ENCODE data around the gene PNMA5. TPM values are rescaled to one million over a fixed set of nuclear protein-coding genes. Genes with fewer than 3 reads are reported as not detected.

Gene PNMA5
- polyA plus RNA-seq (2012; rRNA removed): not detected in 2 replicates
- not detected in 2 replicates for polyA plus RNA-seq (2012; cell fraction: cytosol; rRNA removed)
- polyA plus RNA-seq (2012; cell fraction: nucleus; rRNA removed): 0.05 TPM in 1 of 2 replicates, not detected in the other

GRCh38 chrX:152993933-152994332 lies at the start of gene PNMA5:
TSS of gene PNMA5 (minus strand) at chrX:152994116. CDS start at chrX:152991598, 2,518 bp downstream.
- no peak within 1 kb of the TSS for H3K4me2 ChIP-seq
- H3K27ac ChIP-seq (ENCODE audit: low read depth in 2 of 2, low read length in 1 of 2): no peak within 1 kb of the TSS
- H4K20me1 ChIP-seq (ENCODE audit: insufficient read depth): no peaks in the 10 kb centered on the region
- POLR2A ChIA-PET: no interaction called here
- no peaks in the 10 kb centered on the region for H3K4me1 ChIP-seq (ENCODE audit: control insufficient read depth in 1 of 2, insufficient read depth in 2 of 2, low read depth in 1 of 2, low read length in 1 of 2)
- no peaks in the 10 kb centered on the region for H3K79me2 ChIP-seq (ENCODE audit: insufficient read depth)
- CTCF ChIA-PET: no interaction called here
- TF ChIP-seq NRF1 (IDR thresholded peaks at IDR 0.05; ENCODE audit: low read depth, low read length) (no peak), FOXJ3 (CRISPR knock-in tag; IDR thresholded peaks at IDR 0.05) (no peak), RCOR1 (IDR thresholded peaks at IDR 0.05; ENCODE audit: low read length) (no peak), TAF1 (IDR thresholded peaks at IDR 0.05; ENCODE audit: borderline replicate concordance, low read depth, low read length) (no peak), TEAD4 (IDR thresholded peaks at IDR 0.05; ENCODE audit: borderline replicate concordance, insufficient read depth) (no peak), PBX3 (IDR thresholded peaks at IDR 0.05) (no peak), USF1 (IDR thresholded peaks at IDR 0.05; ENCODE audit: borderline replicate concordance, low read depth) (no peak), REST (IDR thresholded peaks at IDR 0.05; ENCODE audit: low read depth, low read length) (no peak), MXI1 (IDR thresholded peaks at IDR 0.05; ENCODE audit: low read depth, low read length) (no peak), EZH2phosphoT487 (IDR thresholded peaks at IDR 0.05; ENCODE audit: borderline replicate concordance, low read depth) (no peak), RXRA (IDR thresholded peaks at IDR 0.05; ENCODE audit: borderline replicate concordance, low read depth) (no peak), EP300 (IDR thresholded peaks at IDR 0.05; ENCODE audit: borderline replicate concordance in 1 of 2, low read depth in 1 of 2, low read length in 1 of 2) (no peak), FOSL2 (IDR thresholded peaks at IDR 0.05; ENCODE audit: borderline replicate concordance, low read depth) (no peak), RFX5 (IDR thresholded peaks at IDR 0.05; ENCODE audit: low read length) (no peak), RAD21 (IDR thresholded peaks at IDR 0.05; ENCODE audit: low read length) (no peak), POLR2AphosphoS5 (IDR thresholded peaks at IDR 0.05; ENCODE audit: low read depth, low read length) (no peak), CHD2 (IDR thresholded peaks at IDR 0.05; ENCODE audit: low read length, partially characterized antibody) (no peak), GABPA (IDR thresholded peaks at IDR 0.05; ENCODE audit: low read depth) (no peak), GATA2 (CRISPR knock-in tag; IDR thresholded peaks at IDR 0.05) (no peak), YY1 (IDR thresholded peaks at IDR 0.05; ENCODE audit: low read depth) (no peak)
- H3K9me3 ChIP-seq: no peaks in the 10 kb centered on the region
- H3K9ac ChIP-seq: no peak within 1 kb of the TSS
- no peak for DNase-seq
- H3K4me3 ChIP-seq (ENCODE audit: low read depth in 2 of 2, low read length in 1 of 2): no peak within 1 kb of the TSS
- H3F3A ChIP-seq (replicated peaks; ENCODE audit: insufficient read depth): no peaks in the 10 kb centered on the region
- WGBS (ENCODE audit: low lambda C conversion rate): no CpG with 5 or more reads among the region's 31 CpGs
- H3K9me2 ChIP-seq: no peaks in the 10 kb centered on the region
- H3K36me3 ChIP-seq (replicated peaks in 1 of 2; ENCODE audit: control insufficient read depth in 1 of 2, insufficient read depth in 2 of 2, low read length in 1 of 2): no peaks in the 10 kb centered on the region
- peaks cover 21% of the 10 kb centered on the region for H3K27me3 ChIP-seq (ENCODE audit: insufficient read depth)
- H2AFZ ChIP-seq (ENCODE audit: low read depth): no peak within 1 kb of the TSS
